Stimulated activated CD8-positive, alpha-beta memory T cell treated with anti-CD3 and anti-CD28 coated beads, Interleukin-15, amount 100 ng/mL, for 1 hour (primary cell): Measurements from ENCODE around the gene CACNA1S.

Experiments
- DNase-seq: peaks from one replicate; pipeline ENCODE4 v3.0.0-alpha.2; 2020; ENCODE audit warnings: low read depth

CACNA1S gene

DNA sequence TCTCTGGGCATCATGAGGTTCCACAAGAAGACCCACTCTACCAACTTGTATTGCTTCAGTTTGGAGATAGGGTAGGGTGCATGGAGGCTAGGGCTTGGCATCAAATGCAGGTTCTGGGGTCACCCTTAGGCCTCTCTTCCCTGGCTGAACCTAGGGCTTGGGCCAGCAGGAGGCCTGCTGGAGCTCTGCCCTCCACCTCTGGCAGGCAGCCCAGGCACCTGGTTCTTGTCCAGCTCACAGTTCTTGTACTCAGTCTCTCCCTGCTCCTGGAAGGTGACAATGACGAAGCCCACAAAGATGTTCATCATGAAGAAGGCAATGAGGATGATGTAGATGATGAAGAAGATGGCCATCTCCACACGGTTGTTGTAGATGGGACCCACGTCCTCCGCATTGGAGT lies 51.2 kb downstream of the CACNA1S start:
- no peak for DNase-seq

DNA sequence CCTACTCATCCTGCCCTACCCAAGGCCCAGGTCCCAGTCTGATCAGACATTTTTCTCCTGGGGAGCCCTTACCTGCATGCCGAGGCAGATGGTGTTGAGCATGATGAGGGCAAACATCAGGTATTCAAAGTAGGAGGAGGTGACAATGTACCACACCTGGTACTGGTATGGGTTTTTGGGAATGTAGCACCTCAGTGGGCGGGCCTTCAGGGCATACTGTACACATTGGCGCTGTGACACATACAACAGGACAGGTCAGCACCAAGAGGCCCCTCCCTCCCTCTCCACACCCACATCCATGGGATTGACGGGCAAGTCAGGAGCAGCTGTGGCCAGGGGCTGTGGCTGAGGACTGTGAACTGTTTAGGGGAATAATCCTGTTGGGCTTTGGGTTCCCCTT lies 51.6 kb downstream of the CACNA1S start:
- DNase-seq = no peak

DNA sequence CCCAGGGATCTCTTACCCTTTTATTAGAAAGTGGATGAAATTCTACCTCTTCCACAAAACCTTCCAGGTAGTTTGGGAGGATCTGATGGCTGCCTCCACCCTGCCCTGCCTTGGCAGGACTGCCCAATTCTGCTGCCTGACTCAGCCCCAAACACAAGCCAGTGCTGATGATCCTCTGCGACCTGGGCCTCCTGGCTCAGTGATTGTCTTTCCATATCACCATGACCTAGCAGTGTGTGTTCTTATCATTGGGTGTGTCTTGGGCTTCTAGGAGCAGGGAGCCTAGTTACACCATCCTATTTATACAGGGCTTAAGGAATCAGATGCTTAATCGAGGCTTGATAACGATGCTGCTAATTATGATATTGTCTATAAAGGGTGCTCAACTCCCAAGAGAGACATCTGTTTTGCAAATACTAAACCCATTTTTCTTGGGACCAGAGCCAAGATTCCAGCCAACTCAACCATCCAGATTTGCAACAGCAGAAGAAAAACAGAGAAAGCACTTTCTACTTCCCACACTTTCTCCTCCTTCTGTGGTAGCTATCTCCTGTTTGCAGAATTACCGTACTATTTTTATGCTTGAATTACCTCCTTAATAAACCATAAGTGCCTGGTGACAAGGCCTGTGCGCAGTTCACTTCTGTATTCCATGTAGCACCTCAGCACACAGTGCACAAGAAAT lies 52.2 kb downstream of the CACNA1S start:
- no peak for DNase-seq

DNA sequence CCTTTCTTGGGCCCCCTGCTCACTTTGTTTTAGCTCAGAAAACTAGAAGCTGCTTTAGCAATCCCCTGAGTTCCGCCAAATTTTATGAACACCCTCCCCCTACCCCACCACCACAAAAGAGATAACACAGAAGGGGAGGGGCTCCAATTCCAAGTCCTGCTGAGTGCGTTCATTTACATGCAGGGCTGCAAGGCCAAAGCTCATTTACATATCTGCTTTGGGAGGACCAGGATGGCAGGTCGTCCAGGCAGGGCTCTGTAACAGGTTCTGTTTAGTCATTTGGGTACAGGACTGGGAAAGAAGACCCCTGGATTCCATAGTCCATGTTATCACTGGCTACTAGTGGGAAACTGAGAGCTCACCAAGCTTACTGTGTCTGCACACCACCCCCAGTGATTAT lies 52.8 kb downstream of the CACNA1S start:
- no peak for DNase-seq

DNA sequence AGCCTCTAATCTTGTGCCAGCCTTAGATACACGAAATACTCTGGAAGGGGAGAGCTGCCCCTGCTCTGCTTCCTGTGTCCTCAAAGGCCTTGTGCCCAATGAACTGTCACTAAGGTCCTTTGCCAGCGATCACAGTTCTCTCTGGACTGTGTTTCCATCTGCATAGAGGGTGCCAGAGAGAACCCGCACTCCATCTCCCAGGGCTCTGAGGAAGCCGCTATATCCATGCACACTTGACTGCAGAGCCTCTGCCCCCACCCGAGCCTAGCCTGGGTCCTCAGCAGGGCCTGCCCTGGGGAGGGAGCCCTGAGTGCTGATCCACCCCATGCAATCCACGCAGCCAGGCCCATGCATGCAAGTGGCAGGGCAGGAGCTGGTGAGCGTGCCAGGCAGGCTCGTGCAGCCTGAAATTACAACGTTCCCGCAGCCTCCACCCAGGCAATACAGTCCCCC lies 58.1 kb downstream of the CACNA1S start:
- no peak for DNase-seq

DNA sequence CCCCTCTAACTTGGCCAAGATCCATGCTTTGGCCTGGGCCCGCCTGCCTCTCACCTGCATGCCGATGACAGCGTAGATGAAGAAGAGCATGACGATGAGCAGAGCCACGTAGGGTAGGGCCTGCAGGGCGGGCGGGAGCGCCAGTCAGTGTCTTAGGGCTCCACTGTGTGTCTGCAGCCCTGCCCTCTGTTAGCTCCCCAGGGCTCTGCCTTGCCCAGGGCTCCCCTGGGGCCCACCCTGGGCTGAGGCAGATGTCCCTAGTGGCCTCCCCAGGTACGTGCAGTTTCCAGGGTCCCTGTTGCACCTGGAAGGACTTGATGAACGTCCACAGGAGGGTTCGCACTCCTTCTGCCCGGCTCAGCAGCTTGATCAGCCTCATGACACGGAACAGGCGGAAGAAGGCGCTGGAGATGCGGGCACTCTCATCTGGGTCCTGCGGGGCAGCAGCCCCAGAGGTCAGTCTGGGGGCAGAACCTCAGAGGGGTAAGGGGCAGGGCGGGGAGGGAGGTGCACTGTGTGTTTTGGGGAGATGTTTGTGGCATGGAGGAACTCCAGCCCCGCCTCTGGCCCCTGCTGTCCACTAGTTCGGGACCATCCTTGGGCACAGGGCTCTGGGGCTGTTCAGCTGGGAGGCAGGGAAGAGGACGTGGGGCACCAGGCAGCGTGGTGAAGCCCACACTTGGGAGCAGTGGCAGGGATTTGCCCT lies 58.9 kb downstream of the CACNA1S start:
- DNase-seq = no peak

DNA sequence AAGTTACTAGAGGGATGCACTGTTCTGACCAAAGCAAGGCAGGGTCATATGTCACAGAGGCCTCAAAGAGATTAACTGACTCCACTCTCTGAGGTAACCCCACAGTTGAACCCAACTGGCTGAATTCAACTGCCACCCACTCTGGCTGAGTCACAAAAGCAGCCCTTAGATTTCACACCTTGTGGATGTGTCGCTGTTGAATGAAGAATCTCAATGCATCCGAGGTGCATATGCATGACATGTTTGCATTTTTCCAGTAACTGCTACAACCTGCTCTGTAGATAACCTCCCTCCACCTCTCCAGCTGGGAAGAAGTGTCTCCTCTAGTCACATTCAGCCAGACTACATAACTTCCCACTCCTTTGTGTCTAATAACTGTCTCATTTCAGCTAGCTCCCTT lies 60.8 kb downstream of the CACNA1S start:
- no peak for DNase-seq

DNA sequence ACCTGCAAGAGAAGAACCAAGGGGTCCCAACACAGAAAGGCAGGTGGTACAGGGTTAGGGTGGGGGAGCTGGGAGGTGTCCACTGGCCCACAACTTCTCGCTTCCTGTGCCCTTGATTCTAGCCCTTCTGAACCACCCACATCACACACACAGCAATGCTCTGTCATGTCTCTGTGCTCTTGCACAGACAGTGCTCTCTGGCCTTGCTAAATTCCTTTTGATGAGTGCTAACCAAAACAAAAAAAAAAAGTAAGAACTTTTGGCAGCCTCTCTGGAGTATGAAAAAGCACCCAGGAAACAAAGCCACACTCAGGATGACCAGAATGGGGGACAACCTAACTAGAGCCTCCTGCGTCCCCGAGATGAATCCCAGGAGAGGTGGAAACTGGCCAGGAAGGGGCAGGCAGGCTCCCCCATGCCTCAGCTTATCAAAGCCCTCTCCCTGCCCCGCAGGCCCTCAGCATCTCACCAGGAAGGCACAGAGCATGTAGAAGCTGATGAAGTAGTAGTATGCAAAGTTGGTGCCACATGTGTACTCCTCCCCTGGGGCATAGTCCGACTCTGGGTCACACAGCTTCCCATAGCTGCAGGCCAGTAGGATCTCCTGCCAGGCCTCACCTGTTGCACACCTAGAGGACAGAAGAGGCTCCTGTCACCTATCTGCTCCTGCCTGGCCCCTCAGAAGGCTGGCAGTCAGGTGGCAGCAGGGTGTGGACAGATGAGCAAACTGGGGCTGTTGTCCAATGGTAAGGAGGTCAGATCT lies 61.5 kb downstream of the CACNA1S start:
- no peak for DNase-seq

DNA sequence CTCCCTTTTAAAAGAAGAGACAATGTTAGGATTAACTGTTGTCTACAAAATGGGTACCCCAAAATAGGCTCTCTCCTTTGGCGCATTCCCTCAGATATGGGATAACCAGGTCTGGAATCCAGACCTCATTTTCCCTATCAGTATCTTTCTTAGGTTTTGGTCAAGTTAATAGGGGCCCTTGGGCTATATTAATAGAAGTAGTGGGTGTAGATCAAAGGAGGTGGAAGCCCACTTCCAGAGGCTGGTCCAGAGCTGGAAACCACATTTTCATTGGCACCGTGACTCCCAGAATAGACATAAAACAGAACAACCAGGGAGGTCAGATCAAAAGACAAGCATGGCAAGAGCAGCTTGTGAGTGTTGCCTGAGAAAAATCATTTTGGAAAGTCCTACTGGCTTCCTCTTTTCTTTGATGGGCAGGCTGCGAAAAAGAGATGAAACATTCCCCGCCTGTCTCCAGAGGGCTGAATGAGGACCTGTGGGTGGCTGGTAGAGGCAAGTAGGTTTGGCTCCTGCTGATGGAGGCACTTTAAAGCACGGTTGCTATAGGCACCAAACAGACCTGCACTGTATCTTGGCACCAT lies 62.9 kb downstream of the CACNA1S start:
- no peak for DNase-seq

DNA sequence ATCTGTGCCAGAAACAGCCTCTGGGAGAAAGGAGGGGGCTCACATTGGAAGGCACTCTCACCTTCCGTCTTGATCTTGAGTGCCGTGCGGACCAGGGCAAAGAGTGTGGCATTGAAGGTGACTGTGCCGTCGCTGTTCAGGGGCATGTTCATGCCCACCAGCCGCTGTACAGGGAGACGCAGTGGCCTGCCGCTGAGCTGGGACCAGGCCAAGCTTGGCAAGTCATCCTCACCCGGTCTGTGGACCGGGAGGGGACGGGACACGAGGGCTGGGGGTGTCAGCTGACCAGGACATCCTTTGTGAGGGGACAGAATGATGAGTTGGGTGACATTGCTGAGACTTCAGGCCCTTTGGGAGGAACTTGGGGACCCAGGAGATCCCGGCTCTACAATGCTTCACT lies 63.7 kb downstream of the CACNA1S start:
- DNase-seq = no peak

DNA sequence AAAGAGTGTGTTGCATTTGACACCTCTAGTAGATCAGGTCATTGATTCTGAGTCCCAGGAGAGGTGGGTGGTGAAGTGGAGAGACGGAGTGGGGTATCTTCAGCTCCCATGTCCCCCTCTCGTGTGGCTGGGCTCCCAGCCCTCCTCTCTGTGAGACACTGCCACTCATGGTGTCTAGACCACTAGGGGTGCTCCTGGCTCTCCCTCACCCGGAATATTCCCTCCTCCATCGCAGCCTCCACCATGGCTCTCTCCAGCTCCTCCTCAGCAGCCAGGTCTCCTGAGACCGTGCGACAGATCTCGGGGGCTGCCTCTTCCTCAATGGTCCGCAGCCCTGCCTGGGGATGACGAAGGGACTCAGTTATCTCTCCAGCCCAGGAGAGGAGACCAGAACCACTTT lies 68.1 kb downstream of the CACNA1S start:
- no peak for DNase-seq

DNA sequence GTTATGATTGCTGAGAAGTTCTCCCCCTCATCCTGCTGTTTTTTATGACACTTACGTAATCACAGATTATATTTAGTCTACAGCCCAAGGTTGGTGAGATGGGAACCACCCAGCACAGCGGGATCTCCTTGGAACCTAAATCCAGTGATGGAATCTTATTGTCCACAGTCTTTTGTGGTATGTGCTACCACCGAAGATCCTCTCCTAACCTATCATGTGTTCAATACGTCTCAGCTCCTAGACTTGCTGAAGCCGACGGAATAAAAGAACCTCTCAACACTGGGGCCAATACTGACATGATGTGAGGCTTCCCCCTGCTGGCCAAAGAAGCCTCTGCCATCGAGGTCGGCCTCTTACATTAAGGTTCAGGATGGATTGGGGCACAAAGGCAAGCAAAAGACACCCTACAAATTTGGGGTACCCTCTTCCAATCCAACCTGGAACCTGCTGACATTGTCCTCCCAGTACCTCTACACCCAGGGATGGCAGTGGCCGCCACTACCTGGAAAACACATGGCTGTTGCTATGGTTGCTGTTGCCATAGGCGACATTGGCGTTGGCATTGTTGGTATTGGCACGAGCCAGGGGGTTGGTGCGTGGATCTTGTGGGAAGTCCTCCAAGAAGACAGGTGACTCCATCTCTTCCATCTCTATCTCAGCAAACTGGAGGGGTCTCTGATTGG lies 69.3 kb downstream of the CACNA1S start:
- peak; percentile 39 for DNase-seq

DNA sequence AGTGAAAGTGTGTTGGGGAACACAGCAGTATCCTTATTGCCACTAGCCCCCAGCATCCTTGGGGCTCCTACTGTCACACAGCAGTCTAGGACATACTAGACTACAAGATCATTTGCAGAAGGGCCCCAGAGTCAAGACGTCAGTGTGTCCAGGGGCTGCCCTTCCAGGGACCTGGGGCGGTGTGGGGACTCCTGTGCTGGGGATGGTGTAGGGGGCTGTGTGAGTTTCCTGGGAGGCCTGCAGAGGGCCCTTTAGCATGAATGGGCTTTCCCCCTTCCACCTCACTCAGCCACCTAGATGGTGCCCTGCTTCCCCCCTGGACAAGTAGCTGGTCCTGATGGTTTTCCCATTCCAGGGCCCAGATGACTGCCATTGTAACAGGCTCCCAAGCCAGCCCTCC lies 71.2 kb downstream of the CACNA1S start:
- no peak for DNase-seq

DNA sequence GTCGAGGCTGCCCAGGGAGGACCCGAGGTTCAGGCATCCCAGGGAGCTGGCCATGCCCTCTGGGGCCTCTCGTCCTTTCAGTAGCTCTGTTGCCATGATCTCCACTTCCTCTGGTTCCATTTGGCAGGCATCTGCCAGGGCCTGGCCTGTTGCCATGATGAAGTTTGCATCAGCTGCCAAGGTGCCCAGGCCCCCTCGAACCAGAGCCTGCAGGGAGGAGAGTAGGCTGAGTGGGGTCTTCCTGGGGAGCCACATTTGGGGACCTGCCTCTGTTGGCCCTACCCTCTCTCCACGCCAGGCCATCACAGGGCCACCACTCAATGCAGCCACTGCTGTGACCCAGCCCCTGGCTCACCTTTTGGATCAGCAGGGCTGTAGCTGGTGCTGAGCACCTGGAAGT lies 72.3 kb downstream of the CACNA1S start:
- DNase-seq = no peak

DNA sequence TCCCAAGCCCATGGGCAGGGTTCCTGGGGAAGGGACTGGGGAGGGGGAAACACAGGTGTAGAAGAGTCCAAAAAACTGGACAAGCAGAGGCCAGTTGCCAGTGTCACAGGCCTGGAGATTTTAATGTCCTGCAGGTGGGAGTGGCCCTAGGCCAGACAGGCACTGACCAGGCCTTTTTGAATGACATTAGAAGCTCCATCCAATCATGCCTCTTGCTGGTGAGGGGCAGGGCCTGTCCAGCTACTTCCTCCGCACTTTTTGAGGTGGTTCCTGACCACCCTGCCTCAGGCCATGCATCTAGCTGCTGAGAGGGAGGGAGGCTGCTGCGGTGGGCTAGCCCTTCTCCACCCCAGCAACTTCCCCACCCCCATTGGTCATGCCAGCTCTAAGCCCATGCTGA lies 72.8 kb downstream of the CACNA1S start:
- DNase-seq = no peak

DNA sequence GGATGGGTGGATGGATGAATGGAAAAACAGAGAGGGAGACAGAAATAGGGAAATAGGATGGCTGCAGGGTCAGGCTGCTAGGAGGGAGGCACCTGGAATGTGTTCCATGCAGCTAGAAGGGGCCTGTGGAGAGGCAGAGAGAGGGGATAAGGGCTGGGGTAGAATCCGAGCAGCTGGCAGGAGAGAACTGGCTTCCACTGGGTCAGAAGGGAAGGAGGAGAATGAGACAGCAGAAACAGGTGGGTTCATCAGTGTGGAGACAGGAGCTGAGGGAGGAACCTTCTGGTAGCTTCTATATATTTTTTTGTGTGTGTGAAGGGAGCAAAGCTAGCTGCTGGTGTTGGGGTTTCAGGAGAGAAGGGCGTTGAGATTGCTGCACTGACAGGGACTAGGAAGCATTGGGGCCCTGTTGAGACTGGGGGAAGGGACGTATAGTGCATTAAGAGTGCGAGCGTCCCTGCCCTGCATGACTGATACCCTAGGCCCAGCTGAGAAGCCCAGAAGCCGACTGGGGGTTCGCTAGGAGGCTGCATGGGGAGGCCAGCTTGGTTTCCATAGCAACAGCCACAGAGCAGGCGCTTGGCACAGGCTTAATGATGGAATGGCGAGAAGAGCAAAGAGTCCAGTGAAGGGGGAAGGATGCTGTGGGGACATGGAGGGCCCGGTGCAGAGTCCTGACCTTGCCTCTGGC lies 73.9 kb downstream of the CACNA1S start:
- no peak for DNase-seq

DNA sequence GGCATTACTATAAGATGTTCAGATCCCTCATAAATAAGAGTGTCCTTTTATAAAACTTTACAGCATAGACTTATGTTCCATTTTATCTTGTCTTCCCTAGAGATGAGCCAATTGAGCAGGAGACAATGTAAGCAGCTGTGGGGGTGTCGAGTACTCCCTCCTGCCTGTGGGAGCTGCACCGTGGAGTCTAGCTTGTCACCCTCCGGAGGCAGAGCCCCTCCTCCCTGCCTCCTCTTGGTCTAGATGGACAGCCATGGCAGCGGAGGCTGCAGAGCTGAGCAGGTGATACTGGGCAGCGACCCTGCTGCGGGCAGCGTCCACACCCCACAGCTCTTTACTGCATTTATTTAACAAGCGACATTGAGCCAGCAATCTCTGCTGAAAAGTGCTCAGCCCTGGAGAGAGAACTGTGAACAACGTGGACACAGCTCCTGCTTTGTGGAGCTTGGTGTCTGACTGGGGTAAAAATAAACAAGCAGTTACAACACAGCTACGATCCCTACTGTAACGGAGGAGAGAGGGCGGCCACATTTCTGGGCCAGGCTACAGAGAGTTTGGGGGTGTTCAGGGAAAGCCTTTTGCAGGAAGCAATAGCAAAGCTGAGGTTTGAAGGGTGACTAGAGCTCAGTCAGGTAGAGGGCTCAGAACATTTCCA lies 75.9 kb downstream of the CACNA1S start:
- no peak for DNase-seq

DNA sequence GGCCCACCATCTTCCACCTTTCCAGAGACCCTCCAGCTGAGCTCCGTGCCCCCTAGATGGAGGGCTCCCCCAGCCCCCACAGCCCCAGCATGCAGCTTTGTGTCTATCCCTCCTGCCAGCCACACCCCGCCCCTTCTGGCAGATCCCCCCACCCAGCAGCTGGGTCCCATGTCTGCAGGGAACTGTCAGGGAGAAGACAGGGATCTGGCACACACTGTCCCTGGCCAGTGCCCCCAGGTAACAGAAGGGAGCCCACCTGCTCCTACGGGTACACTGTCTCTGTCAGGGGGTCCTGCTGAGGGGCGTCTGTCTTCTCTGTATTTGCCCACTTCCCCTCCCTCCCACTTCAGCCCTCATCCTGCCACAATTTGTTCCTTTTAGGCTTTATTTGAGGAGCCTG lies 77.6 kb downstream of the CACNA1S start:
- DNase-seq = no peak

DNA sequence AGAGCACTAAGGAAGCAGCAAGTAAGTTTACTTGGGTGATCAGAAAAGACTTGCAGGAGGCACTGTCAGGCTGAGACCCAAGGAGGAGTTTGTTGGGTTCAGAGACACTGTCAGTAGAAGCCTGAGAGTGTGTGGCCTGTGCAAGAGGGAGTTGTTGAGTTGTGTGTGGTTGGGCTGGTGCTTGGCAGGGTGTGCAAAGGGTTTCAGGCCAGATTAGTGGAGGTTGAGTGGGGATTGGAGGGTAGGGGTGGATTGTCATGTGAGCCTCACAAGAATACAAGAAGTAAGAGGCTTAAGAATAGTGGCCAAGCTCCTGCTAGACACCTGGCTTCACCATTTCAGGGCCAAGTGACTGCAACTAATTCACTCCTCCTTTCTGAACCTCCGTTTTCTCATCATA lies 79.8 kb downstream of the CACNA1S start:
- DNase-seq = no peak

DNA sequence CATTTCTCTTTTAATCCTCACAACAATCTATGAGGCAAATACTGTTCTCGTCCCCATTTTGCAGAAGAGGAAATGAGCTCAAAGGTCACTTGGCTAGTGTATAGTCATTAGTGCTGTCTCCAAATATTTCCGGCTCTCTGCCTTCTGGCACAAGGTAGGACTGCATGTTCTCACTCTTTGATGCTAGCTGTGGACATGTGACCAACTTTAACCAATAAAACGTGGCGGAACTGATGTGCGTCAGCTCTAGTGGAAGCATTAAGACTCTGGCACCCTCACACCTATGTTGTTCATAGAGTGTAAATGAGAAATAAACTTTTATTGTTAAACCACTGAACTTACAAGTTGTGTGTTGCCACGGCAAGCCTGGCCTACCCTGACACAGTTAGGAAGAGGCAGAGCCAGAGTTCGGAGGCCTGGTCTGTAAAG lies 83.8 kb downstream of the CACNA1S start:
- DNase-seq = no peak

DNA sequence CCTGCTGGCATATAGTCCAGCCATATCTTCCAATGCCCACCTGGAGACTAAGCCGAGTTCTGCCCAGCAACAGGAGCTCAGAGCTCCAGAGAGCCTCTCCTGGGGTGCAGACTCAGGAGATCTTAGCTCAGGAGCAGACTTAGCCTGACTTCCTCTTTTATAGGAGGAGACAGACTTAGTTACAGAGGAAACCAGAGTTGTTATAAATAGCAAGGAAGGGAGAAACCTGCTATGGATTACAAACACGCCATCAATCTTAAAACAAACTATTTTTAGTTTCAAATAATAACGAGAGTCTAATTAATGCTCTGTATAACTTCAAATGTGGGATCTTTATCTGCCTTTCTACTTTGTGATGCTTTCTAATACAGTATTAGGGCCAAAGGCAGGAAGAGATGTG lies 85.4 kb downstream of the CACNA1S start:
- DNase-seq = no peak
